GM12891 (cell line): Measurements from ENCODE around the gene GASK1A.

Experiments used
- POLR2A ChIP-seq: IDR thresholded peaks from 2 replicates; pipeline ENCODE4 v1.6.1; 2011; ENCODE audit warnings: low read depth, low read length, control low read depth
- POLR2AphosphoS5 ChIP-seq: IDR thresholded peaks from 2 replicates; pipeline ENCODE4 v1.6.1; 2011; ENCODE audit warnings: low read depth, low read length, control low read depth
- POU2F2 ChIP-seq: IDR thresholded peaks from 2 replicates; pipeline ENCODE4 v1.6.1; 2011; ENCODE audit warnings: low read depth, mild to moderate bottlenecking, control low read depth, low read length, moderate library complexity
- SPI1 ChIP-seq: IDR thresholded peaks from 2 replicates; pipeline ENCODE4 v1.6.1; 2011; ENCODE audit warnings: low read depth, low read length, control low read depth
- TAF1 ChIP-seq: IDR thresholded peaks from 2 replicates; pipeline ENCODE4 v1.6.1; 2011; ENCODE audit warnings: low read depth, low read length, control low read depth

DNA sequence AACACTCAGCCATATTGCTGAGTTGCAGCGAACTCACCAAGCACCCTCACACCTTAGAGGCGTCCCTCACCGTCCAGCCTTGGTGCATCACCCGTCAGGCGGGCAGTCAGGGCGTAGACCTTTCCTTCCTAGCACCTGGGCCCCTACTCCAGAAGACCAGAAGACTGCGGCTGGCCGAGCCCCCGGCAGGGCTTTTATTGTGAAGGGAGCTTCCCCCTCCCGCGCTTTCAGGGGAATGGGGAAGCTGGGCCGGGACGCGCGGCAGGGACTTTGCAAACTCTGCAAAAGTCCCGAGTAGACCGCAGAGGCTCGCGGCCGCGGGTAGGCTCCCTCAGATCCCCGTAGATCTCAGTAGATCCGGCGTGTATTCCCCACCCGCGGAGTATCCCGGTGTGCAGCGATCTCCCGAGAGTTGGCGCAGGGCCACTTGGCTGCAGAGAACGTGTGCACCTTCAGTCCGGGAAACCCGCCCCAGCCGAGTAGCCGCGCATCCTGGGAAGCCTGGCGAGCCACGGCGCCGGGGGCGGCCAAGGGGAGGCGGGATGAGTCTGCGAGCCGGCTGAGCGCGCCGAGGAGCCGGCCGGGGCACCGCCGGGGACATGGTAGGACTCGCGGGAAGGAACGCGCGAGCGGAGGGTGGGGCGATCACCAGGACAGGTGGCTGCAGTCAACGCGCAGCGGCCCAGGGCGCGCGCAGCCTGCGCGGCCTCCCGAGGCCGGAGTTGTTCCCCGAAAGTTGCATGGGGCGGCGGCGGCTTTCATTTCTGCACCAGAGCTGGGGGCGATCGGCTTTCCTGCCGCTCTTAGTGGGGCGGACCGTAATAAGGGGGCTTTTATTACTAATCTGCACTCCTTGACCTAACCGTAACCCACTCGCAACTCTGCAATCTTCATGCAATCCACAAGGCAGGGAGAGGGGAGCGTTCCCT, at the start of gene GASK1A:
- TF ChIP-seq POLR2AphosphoS5 (no peak), POLR2A (no peak), TAF1 (no peak), SPI1 (no peak), POU2F2 (no peak)
